Muscle of back (tissue), 11 donors: ENCODE data around the gene TMC8. TPM values are rescaled to one million over a fixed set of nuclear protein-coding genes. Genes with fewer than 3 reads are reported as not detected.
"Not testable (repeated sequence)": the region's sequence is repeated elsewhere in the genome, so short reads cannot be mapped to it uniquely, and the experiment has no call there.

Experiments used
- DNase-seq, 3 donors: peaks; one replicate each; pipeline versions ENCODE4 v3.0.0 to v3.0.0-alpha.2; 2013
- polyA plus RNA-seq, 10 donors: library from polyadenylated mRNA; unstranded; fragments of 120-200 nt; gene quantifications; one replicate each; pipeline ENCODE4 v1.2.1, GENCODE V29; 2013; ENCODE audit not compliant: insufficient read length in 10 of 10

Gene TMC8
- polyA plus RNA-seq, 10 donors = 1.9 to 14.0 (median 3.0) TPM

GRCh38 chr17:78148286-78149016 is 17.9 kb downstream of the TMC8 start:
- no peak for DNase-seq

- DNase-seq = no peak
Observed at GRCh38 chr17:78151514-78152008, 21.0 kb downstream of the TMC8 start.

GRCh38 chr17:78154903-78155811 is 24.6 kb downstream of the TMC8 start:
- no peak for DNase-seq

- no peak for DNase-seq
Observed at GRCh38 chr17:78159575-78160158, 29.1 kb downstream of the TMC8 start.

- no peak for DNase-seq
Observed at GRCh38 chr17:78163881-78164747, 33.5 kb downstream of the TMC8 start.

GRCh38 chr17:78164748-78165607 is 34.4 kb downstream of the TMC8 start:
- DNase-seq = no peak

GRCh38 chr17:78166416-78166815 is 35.8 kb downstream of the TMC8 start:
- no peak for DNase-seq

- DNase-seq = peak in 2 of 3 donors; percentile 68 to 83
Observed at GRCh38 chr17:78168242-78168902, 37.8 kb downstream of the TMC8 start, which contains the start of gene SYNGR2. Gene SYNGR2, plus strand, starts transcription at chr17:78168581. Its CDS starts 36 bp downstream, at chr17:78168617.

- DNase-seq = peak in 1 of 3 donors; percentile 51
Observed at GRCh38 chr17:78168903-78169793, 38.6 kb downstream of the TMC8 start.

- no peak for DNase-seq
Observed at GRCh38 chr17:78170692-78171590, 40.4 kb downstream of the TMC8 start.

- not testable (repeated sequence) for DNase-seq
Observed at GRCh38 chr17:78171591-78172248, 41.1 kb downstream of the TMC8 start.

GRCh38 chr17:78172249-78173051 is 41.9 kb downstream of the TMC8 start:
- peak in 1 of 3 donors; percentile 54 for DNase-seq

- DNase-seq = no peak
Observed at GRCh38 chr17:78173097-78173715, 42.6 kb downstream of the TMC8 start.

- peak in 1 of 3 donors; percentile 65 for DNase-seq
Observed at GRCh38 chr17:78174346-78174869, 43.8 kb downstream of the TMC8 start.
